Astrocyte (in vitro differentiated cells and primary cell): ENCODE measurements around the gene DIP2C. TPM values are rescaled to one million over a fixed set of nuclear protein-coding genes. Genes with fewer than 3 reads are reported as not detected.

Experiments
- DNase-seq: peaks from one replicate; pipeline ENCODE4 v3.0.0-alpha.2; 2010; ENCODE audit warnings: low read depth
- FAIRE-seq: peaks from 2 replicates; lab custom pipeline; 2011; peaks lifted over from hg19 to GRCh38; lab: Jason Lieb, UNC
- H2AFZ ChIP-seq: 2 replicates; pipeline ENCODE4 v1.6.0; 2012; ENCODE audit warnings: low read depth, low read length, inconsistent platforms
- H3K27ac ChIP-seq: 2 replicates; pipeline ENCODE4 v1.5.1; 2011; ENCODE audit warnings: low read depth, low read length, inconsistent platforms
- H3K27me3 ChIP-seq: 2 replicates; pipeline ENCODE4 v1.6.0; 2011; ENCODE audit warnings: low read length, inconsistent platforms; ENCODE audit not compliant: insufficient read depth
- H3K36me3 ChIP-seq: 2 replicates; pipeline ENCODE4 v1.5.1; 2011; ENCODE audit warnings: low read length, inconsistent platforms; ENCODE audit not compliant: insufficient read depth
- H3K4me1 ChIP-seq: 2 replicates; pipeline ENCODE4 v1.5.1; 2011; ENCODE audit warnings: low read length, inconsistent platforms; ENCODE audit not compliant: insufficient read depth
- H3K4me2 ChIP-seq: 2 replicates; pipeline ENCODE4 v1.6.0; 2012; ENCODE audit warnings: low read length, inconsistent platforms
- H3K4me3 ChIP-seq: 2 replicates; pipeline ENCODE4 v1.5.1; 2011; ENCODE audit warnings: low read depth, mild to moderate bottlenecking, low read length, inconsistent platforms; ENCODE audit not compliant: insufficient read depth
- H3K79me2 ChIP-seq: 2 replicates; pipeline ENCODE4 v1.6.0; 2012; ENCODE audit warnings: mild to moderate bottlenecking, low read length, inconsistent platforms; ENCODE audit not compliant: insufficient read depth
- H3K9ac ChIP-seq: 2 replicates; pipeline ENCODE4 v1.6.0; 2012; ENCODE audit warnings: mild to moderate bottlenecking, low read length, inconsistent platforms
- H3K9me3 ChIP-seq: 2 replicates; pipeline ENCODE4 v1.5.1; 2012; ENCODE audit warnings: low read depth, mild to moderate bottlenecking, low read length, inconsistent platforms; ENCODE audit not compliant: insufficient read depth
- H4K20me1 ChIP-seq: 2 replicates; pipeline ENCODE4 v1.6.0; 2012; ENCODE audit warnings: low read length, inconsistent platforms; ENCODE audit not compliant: insufficient read depth
- H3K27ac Mint-ChIP-seq: one replicate; pipeline ENCODE4 v1.8.0; 2021; ENCODE audit warnings: mild to moderate bottlenecking, mixed read lengths; ENCODE audit not compliant: unreplicated experiment
- H3K27me3 Mint-ChIP-seq: one replicate; pipeline ENCODE4 v1.8.0; 2021; ENCODE audit warnings: low read depth, mixed read lengths; ENCODE audit not compliant: unreplicated experiment
- H3K36me3 Mint-ChIP-seq: one replicate; pipeline ENCODE4 v1.8.0; 2021; ENCODE audit warnings: low read depth, mixed read lengths; ENCODE audit not compliant: unreplicated experiment
- H3K4me1 Mint-ChIP-seq: one replicate; pipeline ENCODE4 v1.8.0; 2021; ENCODE audit warnings: low read depth, mixed read lengths; ENCODE audit not compliant: unreplicated experiment
- H3K4me3 Mint-ChIP-seq: one replicate; pipeline ENCODE4 v1.8.0; 2021; ENCODE audit warnings: mild to moderate bottlenecking, moderate library complexity, mixed read lengths; ENCODE audit not compliant: unreplicated experiment
- H3K9me3 Mint-ChIP-seq: one replicate; pipeline ENCODE4 v1.8.0; 2021; ENCODE audit warnings: mild to moderate bottlenecking, mixed read lengths; ENCODE audit not compliant: unreplicated experiment
- CTCF ChIP-seq: IDR thresholded peaks from 2 replicates; pipeline ENCODE4 v1.5.1; 2011; ENCODE audit warnings: low read depth, mild to moderate bottlenecking, inconsistent platforms, low read length, moderate library complexity; ENCODE audit not compliant: insufficient read depth
- EZH2 ChIP-seq: IDR thresholded peaks from 2 replicates; pipeline ENCODE4 v1.6.1; 2012; ENCODE audit warnings: mild to moderate bottlenecking, low read length, inconsistent platforms; ENCODE audit not compliant: insufficient read depth
- total RNA-seq: library from RNA; stranded (reverse); gene quantifications from 2 replicates; pipeline ENCODE4 v1.2.1, GENCODE V29; 2021

Gene DIP2C
- total RNA-seq, 1 donor from 2014 or later: 27.3 TPM

GRCh38 chr10:356452-356851 is 333.0 kb downstream of the DIP2C start:
- no peaks in the 10 kb centered on the region for H3K9me3 ChIP-seq
- H3K27me3 ChIP-seq: no peaks in the 10 kb centered on the region
- no peak overlapping the region for H2AFZ ChIP-seq
- no peaks in the 10 kb centered on the region for H3K4me1 ChIP-seq
- Mint-ChIP-seq H3K27me3 (no peaks in the 10 kb centered on the region), H3K9me3 (no peaks in the 10 kb centered on the region), H3K36me3 (peaks cover 32% of the 10 kb centered on the region), H3K4me1 (no peaks in the 10 kb centered on the region), H3K4me3 (no peak overlapping the region), H3K27ac (no peak overlapping the region)
- no peak overlapping the region for H3K27ac ChIP-seq
- H3K9ac ChIP-seq: no peak overlapping the region
- TF ChIP-seq CTCF (no peak), EZH2 (no peak)
- no peak overlapping the region for H3K4me2 ChIP-seq
- H3K4me3 ChIP-seq: no peak overlapping the region
- FAIRE-seq (no peak), DNase-seq (no peak)
- H3K36me3 ChIP-seq: peaks cover 5% of the 10 kb centered on the region
- peaks cover 2% of the 10 kb centered on the region for H4K20me1 ChIP-seq
- H3K79me2 ChIP-seq: no peaks in the 10 kb centered on the region

- no peak overlapping the region for H3K27ac Mint-ChIP-seq
These were observed 334.4 kb downstream of the DIP2C start for GRCh38 chr10:354901-355617.

More at GRCh38 chr10:354901-355617, 334.4 kb downstream of the DIP2C start:
- Histone ChIP-seq H3K4me2 (no peak overlapping the region), H3K27ac (no peak overlapping the region), H3K4me3 (no peak overlapping the region), H3K9ac (no peak overlapping the region), H3K27me3 (no peaks in the 10 kb centered on the region), H4K20me1 (no peaks in the 10 kb centered on the region), H3K4me1 (no peaks in the 10 kb centered on the region), H3K36me3 (peaks cover 6% of the 10 kb centered on the region), H3K9me3 (no peaks in the 10 kb centered on the region), H3K79me2 (no peaks in the 10 kb centered on the region), H2AFZ (no peak overlapping the region)
- H3K4me1 Mint-ChIP-seq: no peaks in the 10 kb centered on the region
- no peaks in the 10 kb centered on the region for H3K27me3 Mint-ChIP-seq
- DNase-seq (no peak), FAIRE-seq (no peak)
- H3K4me3 Mint-ChIP-seq: no peak overlapping the region
- no peaks in the 10 kb centered on the region for H3K9me3 Mint-ChIP-seq
- TF ChIP-seq EZH2 (no peak), CTCF (no peak)
- H3K36me3 Mint-ChIP-seq: peaks cover 40% of the 10 kb centered on the region
